ENCODE measurements around the gene SAMD4A. TPM values are rescaled to one million over a fixed set of nuclear protein-coding genes. Genes with fewer than 3 reads are reported as not detected.

Gene SAMD4A
- total RNA-seq, 1 experiment from 2014 or later = 9.6 TPM

- H3K9ac ChIP-seq (ENCODE audit: extremely low read depth, insufficient read length, low read length) = no peak overlapping the region
- no peak overlapping the region for H2BK12ac ChIP-seq (ENCODE audit: insufficient read length, low read depth, low read length)
- no peaks in the 10 kb centered on the region for H4K20me1 ChIP-seq (ENCODE audit: control insufficient read depth, insufficient read depth, insufficient read length)
- no peak overlapping the region for H4K8ac ChIP-seq (replicated peaks; ENCODE audit: insufficient read length, low read depth, low read length)
- no peak overlapping the region for H2BK15ac ChIP-seq (ENCODE audit: low read depth, low read length)
- H3K4me2 ChIP-seq (ENCODE audit: insufficient read depth, insufficient read length, low read length) = no peak overlapping the region
- H3K23me2 ChIP-seq (ENCODE audit: insufficient read length, low read depth, low read length, poor library complexity, severe bottlenecking) = no peaks in the 10 kb centered on the region
- DNase-seq = no peak
- H2BK20ac ChIP-seq (ENCODE audit: low read depth, low read length, poor library complexity, severe bottlenecking) = no peak overlapping the region
- no peak overlapping the region for H3T11ph ChIP-seq (ENCODE audit: low read length)
- Mint-ChIP-seq H3K4me1 (peaks cover 14 to 15% of the 10 kb centered on the region in 2 experiments; a peak in 3 of 4 replicates), H3K27ac (no peak overlapping the region), H3K27me3 (ENCODE audit: low read depth) (no peaks in the 10 kb centered on the region), H3K36me3 (ENCODE audit: insufficient read depth in 1 of 3, low read depth in 3 of 3) (no peaks in the 10 kb centered on the region), H3K9me3 (no peaks in the 10 kb centered on the region), H3K4me3 (no peak overlapping the region)
- H2BK120ac ChIP-seq (ENCODE audit: low read depth, low read length, poor library complexity, severe bottlenecking) = no peak overlapping the region
- no peak overlapping the region for H3K18ac ChIP-seq (ENCODE audit: insufficient read length, low read depth, low read length)
- H3K4me1 ChIP-seq (ENCODE audit: insufficient read depth, low read length) = peaks cover 2% of the 10 kb centered on the region; the same call in 1 of the 2 replicates
- H3K79me2 ChIP-seq (ENCODE audit: insufficient read depth, low read length) = no peaks in the 10 kb centered on the region
- no peak overlapping the region for H4K5ac ChIP-seq (ENCODE audit: insufficient read length, low read depth, low read length)
- no peak overlapping the region for H3K4ac ChIP-seq (ENCODE audit: low read depth, low read length)
- no peak overlapping the region for H2AFZ ChIP-seq (ENCODE audit: low read length)
- H3K27ac ChIP-seq (ENCODE audit: insufficient read length, low read depth, low read length) = no peak overlapping the region
- no peak overlapping the region for H2BK5ac ChIP-seq (ENCODE audit: insufficient read length, low read length)
- no peaks in the 10 kb centered on the region for H3K9me3 ChIP-seq (ENCODE audit: control insufficient read depth, low read depth, low read length)
- no peaks in the 10 kb centered on the region for H3K79me1 ChIP-seq (ENCODE audit: insufficient read depth, low read depth, low read length, poor library complexity, severe bottlenecking)
- H3K23ac ChIP-seq (ENCODE audit: insufficient read length, low read depth, low read length) = no peak overlapping the region
- WGBS (ENCODE audit: extremely low coverage, insufficient read length, low lambda C conversion rate) = no CpG with 5 or more reads among the region's 9 CpGs
- TF ChIP-seq CTCF (conservative IDR thresholded peaks at IDR 0.05) = no peak
- no peak overlapping the region for H4K91ac ChIP-seq (ENCODE audit: insufficient read length, low read depth, low read length)
- no peak overlapping the region for H3K56ac ChIP-seq (ENCODE audit: insufficient read length, low read depth, low read length)
- no peak overlapping the region for H2AK5ac ChIP-seq (ENCODE audit: insufficient read length, low read length)
- no peaks in the 10 kb centered on the region for H3K27me3 ChIP-seq (ENCODE audit: insufficient read depth, low read length)
- no peak overlapping the region for H3K14ac ChIP-seq (ENCODE audit: insufficient read depth, low read length)
These were observed 162.0 kb downstream of the SAMD4A start for GRCh38 chr14:54728700-54729527.
